PC-9 (cell line): ENCODE measurements around the gene SAG. TPM values are rescaled to one million over a fixed set of nuclear protein-coding genes. Genes with fewer than 3 reads are reported as not detected.

Source experiments
- BruUV-seq: library from RNA; stranded (reverse); fragments of 400-500 nt; replicated peaks from 2 replicates; lab custom pipeline; 2021; lab: Mats Ljungman, UMichigan
- CTCF ChIA-PET: fragments of 300-600 bp; sonication (Branson Sonifier 250); formaldehyde crosslinking; loops from one replicate; lab custom pipeline; 2022; ENCODE audit warnings: antibody characterized with exemption; lab: Charles Lee
- POLR2A ChIA-PET: fragments of 300-600 bp; sonication (Branson Sonifier 250); formaldehyde crosslinking; loops from one replicate; lab custom pipeline; 2022; ENCODE audit warnings: antibody characterized with exemption; ENCODE audit not compliant: unreplicated experiment; lab: Charles Lee
- DNase-seq, 2 experiments: peaks; one replicate each; pipeline versions ENCODE4 v3.0.0 to v3.0.0-alpha.2; 2015 to 2022; ENCODE audit warnings: mixed read lengths in 1 of 2
- H2AFZ ChIP-seq: fragments of 200-600 bp; sonication (generic); 2 replicates; pipeline ENCODE4 v1.8.1; 2017; ENCODE audit warnings: antibody characterized with exemption
- H3F3A ChIP-seq: fragments of 200-600 bp; sonication (generic); 2 replicates; pipeline ENCODE4 v1.8.1; 2017; ENCODE audit warnings: antibody characterized with exemption, mild to moderate bottlenecking, low read depth; ENCODE audit not compliant: insufficient read depth
- H3K27ac ChIP-seq: fragments of 200-600 bp; sonication (generic); 2 replicates; pipeline ENCODE4 v1.6.1; 2016; ENCODE audit warnings: mixed run types
- H3K27me3 ChIP-seq: fragments of 200-600 bp; sonication (generic); 2 replicates; pipeline ENCODE4 v1.6.1; 2016; ENCODE audit warnings: low read depth, mixed run types; ENCODE audit not compliant: insufficient read depth
- H3K36me3 ChIP-seq: fragments of 200-600 bp; sonication (generic); 2 replicates; pipeline ENCODE4 v1.6.1; 2016; ENCODE audit warnings: low read depth, mixed run types
- H3K4me1 ChIP-seq: fragments of 200-600 bp; sonication (generic); replicated peaks from 2 replicates; pipeline ENCODE4 v1.6.1; 2016; ENCODE audit warnings: mixed run types; ENCODE audit not compliant: insufficient read depth
- H3K4me2 ChIP-seq: fragments of 200-600 bp; sonication (generic); 2 replicates; pipeline ENCODE4 v1.6.1; 2017; ENCODE audit warnings: mixed run types
- H3K4me3 ChIP-seq: fragments of 200-600 bp; sonication (generic); 2 replicates; pipeline ENCODE4 v1.6.1; 2016; ENCODE audit warnings: mixed run types
- H3K79me2 ChIP-seq: fragments of 200-600 bp; sonication (generic); 2 replicates; pipeline ENCODE4 v1.6.1; 2017; ENCODE audit warnings: low read depth, mixed run types
- H3K9me2 ChIP-seq: fragments of 200-600 bp; sonication (generic); 2 replicates; pipeline ENCODE4 v1.8.1; 2017; ENCODE audit warnings: mild to moderate bottlenecking; ENCODE audit not compliant: insufficient read depth
- H3K9me3 ChIP-seq: fragments of 200-600 bp; sonication (generic); 2 replicates; pipeline ENCODE4 v1.8.1; 2016; ENCODE audit warnings: low read depth; ENCODE audit not compliant: insufficient read depth
- H4K20me1 ChIP-seq: fragments of 200-600 bp; sonication (generic); 2 replicates; pipeline ENCODE4 v1.8.1; 2017; ENCODE audit not compliant: insufficient read depth
- EZH2 ChIP-seq: fragments of 200-600 bp; sonication (generic); IDR thresholded peaks from 2 replicates; pipeline ENCODE4 v1.8.0; 2017; ENCODE audit warnings: antibody characterized with exemption, low read depth
- intact Hi-C: fragments of 100-400 bp; cut with micrococcal nuclease; formaldehyde crosslinking; loops from one replicate; pipeline ENCODE4 v1.10.0; 2022; ENCODE audit not compliant: unreplicated experiment
- total RNA-seq: library from RNA; stranded (reverse); gene quantifications from 2 replicates; pipeline ENCODE4 v1.2.3, GENCODE V29; 2021
- TF ChIP-seq, protein P1 (sequence below): fragments of 200-600 bp; sonication (generic); conservative IDR thresholded peaks from 2 replicates; pipeline ENCODE4 v1.6.1; 2017; ENCODE audit warnings: mixed run types, antibody characterized with exemption, mild to moderate bottlenecking, moderate library complexity

The SAG gene
- total RNA-seq, 1 experiment from 2014 or later, result not detected

DNA sequence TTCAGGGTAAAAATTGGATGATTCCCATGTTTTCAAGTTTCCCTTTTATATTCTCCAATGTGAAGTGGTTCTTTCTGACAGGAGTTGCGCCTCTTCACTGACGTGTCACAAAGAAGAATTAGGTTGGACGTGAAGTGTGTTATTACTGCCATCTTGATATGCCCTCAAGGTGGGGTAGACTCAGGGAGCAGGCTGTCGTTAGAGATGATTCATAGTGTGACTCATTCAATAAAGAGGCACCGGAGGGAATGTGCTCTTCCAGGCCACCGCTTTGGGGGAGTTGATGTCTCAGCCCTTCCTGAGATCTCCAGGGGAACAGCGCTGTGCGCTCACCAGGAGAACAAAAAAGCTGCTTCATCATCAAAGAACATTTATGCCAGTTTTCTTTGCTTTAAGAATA is 43.1 kb downstream of the SAG start:
- Histone ChIP-seq H3F3A (peaks cover 24% of the 10 kb centered on the region), H2AFZ (no peak overlapping the region), H3K4me1 (peaks cover 54% of the 10 kb centered on the region), H3K27ac (peak overlapping the region; percentile 62), H4K20me1 (no peaks in the 10 kb centered on the region), H3K9me3 (no peaks in the 10 kb centered on the region), H3K36me3 (no peaks in the 10 kb centered on the region), H3K79me2 (peaks cover 9% of the 10 kb centered on the region), H3K4me3 (no peak overlapping the region), H3K9me2 (no peaks in the 10 kb centered on the region), H3K27me3 (no peaks in the 10 kb centered on the region), H3K4me2 (peak overlapping the region; percentile 63)
- no TSS peak for BruUV-seq
- ChIA-PET POLR2A (interaction anchor here (0.5 kb wide), 1 partner anchor 398 kb away, joined by 7 read pairs; no protein-coding TSS in a partner anchor), CTCF (interaction anchor here (0.6 kb wide), 1 partner anchor 71 kb away, joined by 4 read pairs; no protein-coding TSS in a partner anchor)
- no peak for TF ChIP-seq EZH2
- TF ChIP-seq, protein P1, sequence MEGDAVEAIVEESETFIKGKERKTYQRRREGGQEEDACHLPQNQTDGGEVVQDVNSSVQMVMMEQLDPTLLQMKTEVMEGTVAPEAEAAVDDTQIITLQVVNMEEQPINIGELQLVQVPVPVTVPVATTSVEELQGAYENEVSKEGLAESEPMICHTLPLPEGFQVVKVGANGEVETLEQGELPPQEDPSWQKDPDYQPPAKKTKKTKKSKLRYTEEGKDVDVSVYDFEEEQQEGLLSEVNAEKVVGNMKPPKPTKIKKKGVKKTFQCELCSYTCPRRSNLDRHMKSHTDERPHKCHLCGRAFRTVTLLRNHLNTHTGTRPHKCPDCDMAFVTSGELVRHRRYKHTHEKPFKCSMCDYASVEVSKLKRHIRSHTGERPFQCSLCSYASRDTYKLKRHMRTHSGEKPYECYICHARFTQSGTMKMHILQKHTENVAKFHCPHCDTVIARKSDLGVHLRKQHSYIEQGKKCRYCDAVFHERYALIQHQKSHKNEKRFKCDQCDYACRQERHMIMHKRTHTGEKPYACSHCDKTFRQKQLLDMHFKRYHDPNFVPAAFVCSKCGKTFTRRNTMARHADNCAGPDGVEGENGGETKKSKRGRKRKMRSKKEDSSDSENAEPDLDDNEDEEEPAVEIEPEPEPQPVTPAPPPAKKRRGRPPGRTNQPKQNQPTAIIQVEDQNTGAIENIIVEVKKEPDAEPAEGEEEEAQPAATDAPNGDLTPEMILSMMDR, result peak; percentile 16; the same call in 1 of the 2 replicates
- intact Hi-C loops, result loop anchor here (5.0 to 10.0 kb wide), 8 partner anchors 53 to 743 kb away; partner anchors contain the start of genes ATG16L1 and UGT1A6
- DNase-seq, result peak; percentile 87 to 99

DNA sequence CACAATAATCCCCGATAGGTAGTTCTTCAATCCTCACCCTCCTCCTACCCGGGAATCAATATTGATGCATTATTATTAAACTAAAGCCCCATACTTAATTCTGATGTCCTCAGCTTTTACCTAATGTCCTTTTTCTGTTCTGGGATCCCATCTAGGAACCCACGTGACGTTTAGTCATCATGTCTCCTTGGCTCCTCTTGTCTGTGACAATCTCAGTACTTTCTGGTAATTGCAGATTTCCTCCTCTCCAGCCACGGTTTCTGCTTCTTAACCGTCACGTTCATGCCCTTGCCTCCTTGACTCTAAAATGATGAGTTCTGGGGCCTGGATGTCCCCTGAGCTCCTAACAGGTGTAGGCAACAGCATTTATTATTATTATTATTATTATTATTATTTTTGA is 43.8 kb downstream of the SAG start:
- no peaks in the 10 kb centered on the region for H4K20me1 ChIP-seq
- no peaks in the 10 kb centered on the region for H3K9me3 ChIP-seq
- intact Hi-C loops, result loop anchor here (5.0 to 10.0 kb wide), 8 partner anchors 54 to 744 kb away; partner anchors contain the start of genes ATG16L1 and UGT1A6
- H2AFZ ChIP-seq, result no peak overlapping the region
- ChIA-PET POLR2A (interaction anchor here (0.5 to 0.6 kb wide), 3 partner anchors 62 to 398 kb away, joined by 5 to 7 read pairs (median 6); no protein-coding TSS in a partner anchor), CTCF (interaction anchor here (0.6 kb wide), 1 partner anchor 71 kb away, joined by 4 read pairs; no protein-coding TSS in a partner anchor)
- H3K27ac ChIP-seq, result peak overlapping the region; percentile 62
- H3K4me1 ChIP-seq, result peaks cover 61% of the 10 kb centered on the region
- peaks cover 31% of the 10 kb centered on the region for H3F3A ChIP-seq
- H3K79me2 ChIP-seq, result peaks cover 16% of the 10 kb centered on the region
- H3K4me2 ChIP-seq, result peak overlapping the region; percentile 63
- TF ChIP-seq EZH2, result no peak
- TF ChIP-seq, protein P1, result no peak
- H3K9me2 ChIP-seq, result no peaks in the 10 kb centered on the region
- DNase-seq, result no peak
- H3K36me3 ChIP-seq, result no peaks in the 10 kb centered on the region
- H3K4me3 ChIP-seq, result no peak overlapping the region
- BruUV-seq, result no TSS peak
- no peaks in the 10 kb centered on the region for H3K27me3 ChIP-seq

DNA sequence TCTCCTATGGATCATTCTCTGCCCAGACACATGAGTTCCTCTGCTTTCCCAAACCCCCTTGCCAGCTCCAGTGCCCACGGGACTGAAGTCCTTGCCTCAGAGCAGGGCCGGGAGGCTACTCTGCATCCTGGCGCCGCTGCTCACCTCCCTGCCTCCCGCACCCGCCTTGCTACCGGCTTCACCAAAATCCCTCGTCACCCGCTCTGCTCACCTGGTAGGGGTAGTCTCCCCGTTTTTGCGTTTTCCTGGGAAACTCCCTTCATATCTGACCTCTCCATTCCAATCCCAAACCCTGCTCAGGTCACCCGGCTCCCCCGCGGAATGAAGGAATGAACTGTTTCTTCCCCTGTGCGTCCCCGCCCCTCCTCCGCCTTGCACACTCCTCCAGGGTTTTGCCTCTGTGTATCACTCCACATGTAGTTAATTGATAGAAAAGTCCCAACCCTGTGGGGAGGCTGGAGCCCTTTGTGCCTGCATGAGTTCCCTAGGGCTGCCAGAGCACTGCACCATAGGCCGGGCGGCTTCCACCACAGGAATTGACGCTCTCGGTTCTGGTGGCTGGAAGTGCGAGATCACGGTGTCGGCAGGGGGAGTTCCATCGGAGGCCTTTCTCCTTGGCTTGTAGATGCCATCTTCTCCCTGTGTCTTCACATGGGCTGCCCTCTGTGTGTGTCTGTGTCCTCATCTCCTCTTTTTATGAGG is 44.7 kb downstream of the SAG start:
- Histone ChIP-seq H3K4me2 (0 out of 2 replicates have a peak overlapping the region, but pooled peaks have one; percentile 98), H3K27me3 (no peaks in the 10 kb centered on the region), H3K9me2 (no peaks in the 10 kb centered on the region), H3K4me1 (peaks cover 70% of the 10 kb centered on the region), H4K20me1 (no peaks in the 10 kb centered on the region), H3K9me3 (no peaks in the 10 kb centered on the region), H3K27ac (no peak overlapping the region), H2AFZ (no peak overlapping the region), H3F3A (peaks cover 37% of the 10 kb centered on the region), H3K4me3 (no peak overlapping the region), H3K36me3 (no peaks in the 10 kb centered on the region), H3K79me2 (peaks cover 25% of the 10 kb centered on the region)
- POLR2A ChIA-PET, result no interaction called here
- DNase-seq, result no peak
- BruUV-seq, result no TSS peak
- TF ChIP-seq EZH2, result no peak
- TF ChIP-seq, protein P1, result no peak
- CTCF ChIA-PET, result no interaction called here
- intact Hi-C loops, result loop anchor here (5.0 to 10.0 kb wide), 8 partner anchors 55 to 745 kb away; partner anchors contain the start of genes ATG16L1 and UGT1A6
